ENCODE results near the gene PLCE1. TPM values are rescaled to one million over a fixed set of nuclear protein-coding genes. Genes with fewer than 3 reads are reported as not detected.

PLCE1 gene
- total and polyA plus RNA-seq, 2 of the 13 experiments (the other 11 are each of a cell fraction or from before 2014, with no cell fraction given), result 0.04 TPM; not detected in 1

DNA sequence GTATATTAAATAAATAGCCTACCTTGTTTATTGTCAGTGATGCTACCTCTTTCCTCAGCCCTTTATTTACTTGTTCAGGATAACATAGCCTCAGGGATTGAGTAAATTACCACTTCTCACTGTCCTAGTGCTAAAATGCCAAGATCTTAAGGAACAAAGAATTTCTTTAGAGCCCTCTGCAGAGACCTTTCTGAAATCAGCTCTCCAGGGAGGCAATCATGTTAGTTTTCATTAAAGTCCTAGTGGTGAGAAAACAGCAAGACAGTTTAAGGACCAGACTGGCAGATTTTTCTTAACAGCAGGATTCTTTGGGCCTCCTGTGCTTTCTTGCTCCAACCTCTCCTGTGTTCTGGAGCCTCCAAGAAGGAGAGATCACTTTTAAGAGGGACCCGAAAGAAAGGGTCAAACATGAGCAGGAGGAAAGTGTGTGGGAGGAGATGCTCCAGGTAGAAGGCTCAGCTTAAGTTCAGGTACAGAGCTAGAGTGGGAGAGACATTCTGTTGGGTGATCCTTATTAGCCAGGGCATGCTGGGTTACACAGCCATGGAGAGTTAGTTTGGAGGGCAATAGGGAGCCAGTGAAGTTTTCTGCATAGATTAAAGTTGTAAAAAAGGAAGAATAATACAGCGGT lies 1.2 kb upstream of the PLCE1 start (continued):
- TF ChIP-seq, protein P1, sequence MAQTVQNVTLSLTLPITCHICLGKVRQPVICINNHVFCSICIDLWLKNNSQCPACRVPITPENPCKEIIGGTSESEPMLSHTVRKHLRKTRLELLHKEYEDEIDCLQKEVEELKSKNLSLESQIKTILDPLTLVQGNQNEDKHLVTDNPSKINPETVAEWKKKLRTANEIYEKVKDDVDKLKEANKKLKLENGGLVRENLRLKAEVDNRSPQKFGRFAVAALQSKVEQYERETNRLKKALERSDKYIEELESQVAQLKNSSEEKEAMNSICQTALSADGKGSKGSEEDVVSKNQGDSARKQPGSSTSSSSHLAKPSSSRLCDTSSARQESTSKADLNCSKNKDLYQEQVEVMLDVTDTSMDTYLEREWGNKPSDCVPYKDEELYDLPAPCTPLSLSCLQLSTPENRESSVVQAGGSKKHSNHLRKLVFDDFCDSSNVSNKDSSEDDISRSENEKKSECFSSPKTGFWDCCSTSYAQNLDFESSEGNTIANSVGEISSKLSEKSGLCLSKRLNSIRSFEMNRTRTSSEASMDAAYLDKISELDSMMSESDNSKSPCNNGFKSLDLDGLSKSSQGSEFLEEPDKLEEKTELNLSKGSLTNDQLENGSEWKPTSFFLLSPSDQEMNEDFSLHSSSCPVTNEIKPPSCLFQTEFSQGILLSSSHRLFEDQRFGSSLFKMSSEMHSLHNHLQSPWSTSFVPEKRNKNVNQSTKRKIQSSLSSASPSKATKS (CRISPR knock-in tag; IDR thresholded peaks at IDR 0.05), result no peak
- no peak for TF ChIP-seq ATF1 (CRISPR knock-in tag; IDR thresholded peaks at IDR 0.05)
- TF ChIP-seq, protein P2, sequence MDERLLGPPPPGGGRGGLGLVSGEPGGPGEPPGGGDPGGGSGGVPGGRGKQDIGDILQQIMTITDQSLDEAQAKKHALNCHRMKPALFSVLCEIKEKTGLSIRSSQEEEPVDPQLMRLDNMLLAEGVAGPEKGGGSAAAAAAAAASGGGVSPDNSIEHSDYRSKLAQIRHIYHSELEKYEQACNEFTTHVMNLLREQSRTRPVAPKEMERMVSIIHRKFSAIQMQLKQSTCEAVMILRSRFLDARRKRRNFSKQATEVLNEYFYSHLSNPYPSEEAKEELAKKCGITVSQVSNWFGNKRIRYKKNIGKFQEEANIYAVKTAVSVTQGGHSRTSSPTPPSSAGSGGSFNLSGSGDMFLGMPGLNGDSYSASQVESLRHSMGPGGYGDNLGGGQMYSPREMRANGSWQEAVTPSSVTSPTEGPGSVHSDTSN (CRISPR knock-in tag; IDR thresholded peaks at IDR 0.05), result no peak
- TF ChIP-seq, protein P3, sequence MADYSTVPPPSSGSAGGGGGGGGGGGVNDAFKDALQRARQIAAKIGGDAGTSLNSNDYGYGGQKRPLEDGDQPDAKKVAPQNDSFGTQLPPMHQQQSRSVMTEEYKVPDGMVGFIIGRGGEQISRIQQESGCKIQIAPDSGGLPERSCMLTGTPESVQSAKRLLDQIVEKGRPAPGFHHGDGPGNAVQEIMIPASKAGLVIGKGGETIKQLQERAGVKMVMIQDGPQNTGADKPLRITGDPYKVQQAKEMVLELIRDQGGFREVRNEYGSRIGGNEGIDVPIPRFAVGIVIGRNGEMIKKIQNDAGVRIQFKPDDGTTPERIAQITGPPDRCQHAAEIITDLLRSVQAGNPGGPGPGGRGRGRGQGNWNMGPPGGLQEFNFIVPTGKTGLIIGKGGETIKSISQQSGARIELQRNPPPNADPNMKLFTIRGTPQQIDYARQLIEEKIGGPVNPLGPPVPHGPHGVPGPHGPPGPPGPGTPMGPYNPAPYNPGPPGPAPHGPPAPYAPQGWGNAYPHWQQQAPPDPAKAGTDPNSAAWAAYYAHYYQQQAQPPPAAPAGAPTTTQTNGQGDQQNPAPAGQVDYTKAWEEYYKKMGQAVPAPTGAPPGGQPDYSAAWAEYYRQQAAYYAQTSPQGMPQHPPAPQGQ (CRISPR knock-in tag; IDR thresholded peaks at IDR 0.05; ENCODE audit: borderline replicate concordance), result no peak
- TF ChIP-seq ZNF629 (CRISPR knock-in tag; conservative IDR thresholded peaks at IDR 0.05), result no peak
- no peak for TF ChIP-seq ZNF883 (CRISPR knock-in tag; IDR thresholded peaks at IDR 0.05; ENCODE audit: not compliant biosample characterization)
- TF ChIP-seq SMAD3 (CRISPR knock-in tag; IDR thresholded peaks at IDR 0.05), result no peak
- no peak for TF ChIP-seq XBP1 (CRISPR knock-in tag; IDR thresholded peaks at IDR 0.05)
- no peak for TF ChIP-seq SMC3 (IDR thresholded peaks at IDR 0.05; ENCODE audit: low read length)
